ENCODE results near the gene C1orf53. TPM values are rescaled to one million over a fixed set of nuclear protein-coding genes. Genes with fewer than 3 reads are reported as not detected.

Gene C1orf53
- polyA plus RNA-seq, 1 donor from 2014 or later, result 2.6 TPM

DNA sequence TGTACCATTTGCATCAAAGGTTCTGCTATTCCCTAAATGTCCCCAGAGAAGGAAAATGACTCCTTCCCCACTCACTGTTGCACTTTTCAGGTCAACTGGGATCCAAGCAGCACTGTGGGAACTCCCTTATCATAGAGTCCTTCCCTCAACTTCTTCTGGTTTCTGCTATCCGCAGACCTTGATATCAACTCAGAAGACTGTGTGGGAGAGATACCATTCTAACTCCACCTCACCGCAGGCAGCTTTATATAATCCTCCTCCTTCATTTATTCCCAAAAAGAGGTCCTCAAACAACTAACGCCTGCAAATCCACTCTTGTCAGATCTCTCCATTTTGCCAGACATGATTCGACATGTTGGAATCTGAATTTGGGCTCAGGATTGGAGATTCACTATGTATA is 42.1 kb downstream of the C1orf53 start (continued):
- no peak for TF ChIP-seq EP300 (conservative IDR thresholded peaks at IDR 0.05; ENCODE audit: poor library complexity, severe bottlenecking)

DNA sequence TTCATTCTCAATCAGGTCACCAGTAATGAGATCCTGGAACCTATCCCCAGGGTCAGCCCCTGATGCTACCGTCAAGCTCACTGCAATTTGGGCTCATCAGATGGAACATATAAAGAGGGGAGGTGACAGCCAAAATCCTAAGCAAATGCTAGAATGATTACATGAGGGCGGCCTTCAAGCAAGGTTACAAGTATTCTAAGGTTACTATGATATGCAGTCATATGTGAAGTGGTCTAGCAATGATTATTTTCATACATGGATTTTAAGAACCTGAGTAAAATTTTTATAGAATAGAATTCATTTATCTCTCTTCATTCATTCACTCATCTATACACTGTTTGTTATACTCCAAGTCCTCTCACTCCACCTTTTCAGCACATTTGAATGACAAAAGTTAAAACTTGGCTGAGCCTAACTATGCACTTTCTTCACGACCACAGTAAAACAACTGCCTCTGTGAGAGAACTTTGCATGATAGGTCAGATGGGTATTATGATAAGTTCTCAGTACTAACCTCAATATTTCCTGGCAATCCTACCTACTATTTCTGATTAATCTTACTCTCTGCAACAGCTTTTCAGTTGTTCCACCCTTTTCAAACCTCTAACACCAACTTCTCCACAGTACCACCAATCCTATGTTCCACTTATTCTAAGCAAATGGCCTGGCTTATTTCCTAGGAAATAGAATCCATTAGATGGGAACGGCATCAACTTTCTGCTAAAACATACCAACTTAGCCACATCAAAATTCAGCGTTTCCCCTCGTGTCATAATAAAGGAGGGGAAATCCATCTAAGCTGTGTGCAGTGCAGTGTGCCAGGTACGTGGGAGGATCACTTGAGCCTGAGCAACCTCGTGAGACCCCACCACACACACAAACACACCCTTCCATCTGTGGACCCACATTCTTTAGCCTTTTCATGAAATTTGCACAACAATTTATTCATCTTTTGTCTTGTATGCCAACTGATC is 46.8 kb downstream of the C1orf53 start:
- Histone ChIP-seq H3K4me3 (ENCODE audit: low read length) (no peak overlapping the region), H3K4me2 (ENCODE audit: low read length) (no peak overlapping the region), H3F3A (ENCODE audit: insufficient read depth, low read length, poor library complexity, severe bottlenecking) (no peaks in the 10 kb centered on the region), H4K20me1 (ENCODE audit: insufficient read depth) (no peaks in the 10 kb centered on the region), H2AFZ (ENCODE audit: low read depth, low read length) (no peak overlapping the region), H3K79me2 (replicated peaks; ENCODE audit: insufficient read depth, low read length) (no peaks in the 10 kb centered on the region), H3K36me3 (ENCODE audit: insufficient read depth, low read length) (no peaks in the 10 kb centered on the region), H3K9me3 (ENCODE audit: low read length) (no peaks in the 10 kb centered on the region), H3K9me2 (ENCODE audit: insufficient read depth, low read length) (no peaks in the 10 kb centered on the region), H3K27ac (ENCODE audit: low read length) (no peak overlapping the region), H3K27me3 (ENCODE audit: insufficient read depth, low read depth, low read length) (no peaks in the 10 kb centered on the region), H3K9ac (ENCODE audit: low read length) (no peak overlapping the region)
- TF ChIP-seq, protein P1, sequence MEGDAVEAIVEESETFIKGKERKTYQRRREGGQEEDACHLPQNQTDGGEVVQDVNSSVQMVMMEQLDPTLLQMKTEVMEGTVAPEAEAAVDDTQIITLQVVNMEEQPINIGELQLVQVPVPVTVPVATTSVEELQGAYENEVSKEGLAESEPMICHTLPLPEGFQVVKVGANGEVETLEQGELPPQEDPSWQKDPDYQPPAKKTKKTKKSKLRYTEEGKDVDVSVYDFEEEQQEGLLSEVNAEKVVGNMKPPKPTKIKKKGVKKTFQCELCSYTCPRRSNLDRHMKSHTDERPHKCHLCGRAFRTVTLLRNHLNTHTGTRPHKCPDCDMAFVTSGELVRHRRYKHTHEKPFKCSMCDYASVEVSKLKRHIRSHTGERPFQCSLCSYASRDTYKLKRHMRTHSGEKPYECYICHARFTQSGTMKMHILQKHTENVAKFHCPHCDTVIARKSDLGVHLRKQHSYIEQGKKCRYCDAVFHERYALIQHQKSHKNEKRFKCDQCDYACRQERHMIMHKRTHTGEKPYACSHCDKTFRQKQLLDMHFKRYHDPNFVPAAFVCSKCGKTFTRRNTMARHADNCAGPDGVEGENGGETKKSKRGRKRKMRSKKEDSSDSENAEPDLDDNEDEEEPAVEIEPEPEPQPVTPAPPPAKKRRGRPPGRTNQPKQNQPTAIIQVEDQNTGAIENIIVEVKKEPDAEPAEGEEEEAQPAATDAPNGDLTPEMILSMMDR (IDR thresholded peaks at IDR 0.05; ENCODE audit: poor library complexity, severe bottlenecking), result no peak
- TF ChIP-seq, protein P2, sequence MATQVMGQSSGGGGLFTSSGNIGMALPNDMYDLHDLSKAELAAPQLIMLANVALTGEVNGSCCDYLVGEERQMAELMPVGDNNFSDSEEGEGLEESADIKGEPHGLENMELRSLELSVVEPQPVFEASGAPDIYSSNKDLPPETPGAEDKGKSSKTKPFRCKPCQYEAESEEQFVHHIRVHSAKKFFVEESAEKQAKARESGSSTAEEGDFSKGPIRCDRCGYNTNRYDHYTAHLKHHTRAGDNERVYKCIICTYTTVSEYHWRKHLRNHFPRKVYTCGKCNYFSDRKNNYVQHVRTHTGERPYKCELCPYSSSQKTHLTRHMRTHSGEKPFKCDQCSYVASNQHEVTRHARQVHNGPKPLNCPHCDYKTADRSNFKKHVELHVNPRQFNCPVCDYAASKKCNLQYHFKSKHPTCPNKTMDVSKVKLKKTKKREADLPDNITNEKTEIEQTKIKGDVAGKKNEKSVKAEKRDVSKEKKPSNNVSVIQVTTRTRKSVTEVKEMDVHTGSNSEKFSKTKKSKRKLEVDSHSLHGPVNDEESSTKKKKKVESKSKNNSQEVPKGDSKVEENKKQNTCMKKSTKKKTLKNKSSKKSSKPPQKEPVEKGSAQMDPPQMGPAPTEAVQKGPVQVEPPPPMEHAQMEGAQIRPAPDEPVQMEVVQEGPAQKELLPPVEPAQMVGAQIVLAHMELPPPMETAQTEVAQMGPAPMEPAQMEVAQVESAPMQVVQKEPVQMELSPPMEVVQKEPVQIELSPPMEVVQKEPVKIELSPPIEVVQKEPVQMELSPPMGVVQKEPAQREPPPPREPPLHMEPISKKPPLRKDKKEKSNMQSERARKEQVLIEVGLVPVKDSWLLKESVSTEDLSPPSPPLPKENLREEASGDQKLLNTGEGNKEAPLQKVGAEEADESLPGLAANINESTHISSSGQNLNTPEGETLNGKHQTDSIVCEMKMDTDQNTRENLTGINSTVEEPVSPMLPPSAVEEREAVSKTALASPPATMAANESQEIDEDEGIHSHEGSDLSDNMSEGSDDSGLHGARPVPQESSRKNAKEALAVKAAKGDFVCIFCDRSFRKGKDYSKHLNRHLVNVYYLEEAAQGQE (IDR thresholded peaks at IDR 0.05; ENCODE audit: borderline replicate concordance), result no peak
- no peak for TF ChIP-seq EP300 (conservative IDR thresholded peaks at IDR 0.05; ENCODE audit: poor library complexity, severe bottlenecking)

DNA sequence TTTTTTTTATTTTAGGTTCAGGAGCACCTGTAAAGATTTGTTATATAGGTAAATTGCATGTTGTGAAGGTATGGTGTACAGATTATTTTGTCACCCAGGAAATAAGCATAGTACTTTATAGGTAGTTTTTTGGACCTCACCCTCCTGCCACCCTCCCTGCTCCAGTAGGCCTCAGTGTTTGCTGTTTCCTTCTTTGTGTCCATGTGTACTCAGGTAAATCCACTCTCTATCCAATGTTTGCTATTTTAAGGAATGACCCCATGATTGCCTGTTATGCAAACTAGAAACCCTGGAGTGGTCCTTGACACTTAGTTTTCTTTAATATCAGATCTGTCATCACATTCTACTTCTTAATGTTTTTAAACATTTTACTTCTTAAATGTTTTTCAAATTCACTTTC is 48.7 kb downstream of the C1orf53 start:
- Histone ChIP-seq H3K4me3 (ENCODE audit: low read length) (no peak overlapping the region), H3K27ac (ENCODE audit: low read length) (peak overlapping the region; percentile 30), H3K9me3 (ENCODE audit: low read length) (no peaks in the 10 kb centered on the region), H2AFZ (ENCODE audit: low read depth, low read length) (no peak overlapping the region), H3K36me3 (ENCODE audit: insufficient read depth, low read length) (no peaks in the 10 kb centered on the region), H3K4me2 (ENCODE audit: low read length) (no peak overlapping the region), H4K20me1 (ENCODE audit: insufficient read depth) (no peaks in the 10 kb centered on the region), H3K79me2 (replicated peaks; ENCODE audit: insufficient read depth, low read length) (no peaks in the 10 kb centered on the region), H3F3A (ENCODE audit: insufficient read depth, low read length, poor library complexity, severe bottlenecking) (no peaks in the 10 kb centered on the region), H3K9me2 (ENCODE audit: insufficient read depth, low read length) (no peaks in the 10 kb centered on the region), H3K27me3 (ENCODE audit: insufficient read depth, low read depth, low read length) (no peaks in the 10 kb centered on the region), H3K9ac (ENCODE audit: low read length) (no peak overlapping the region)
- TF ChIP-seq, protein P1 (IDR thresholded peaks at IDR 0.05; ENCODE audit: poor library complexity, severe bottlenecking), result no peak
- TF ChIP-seq RAD21 (conservative IDR thresholded peaks at IDR 0.05), result no peak
- no peak for TF ChIP-seq MXI1 (conservative IDR thresholded peaks at IDR 0.05; ENCODE audit: poor library complexity, severe bottlenecking)
- TF ChIP-seq EZH2 (IDR thresholded peaks at IDR 0.05; ENCODE audit: borderline replicate concordance, insufficient read depth, low read length, poor library complexity, severe bottlenecking), result no peak
- no peak for TF ChIP-seq SMC3 (conservative IDR thresholded peaks at IDR 0.05; ENCODE audit: poor library complexity)
- TF ChIP-seq POLR2AphosphoS5 (IDR thresholded peaks at IDR 0.05), result no peak
- no peak for TF ChIP-seq EP300 (conservative IDR thresholded peaks at IDR 0.05; ENCODE audit: poor library complexity, severe bottlenecking)
- no peak for TF ChIP-seq TAF1 (IDR thresholded peaks at IDR 0.05; ENCODE audit: low read depth)
- TF ChIP-seq, protein P2 (IDR thresholded peaks at IDR 0.05; ENCODE audit: borderline replicate concordance), result no peak
